Stomach (tissue), 4 donors: ENCODE data around the gene EMC7.

Experiments
- POLR2A ChIP-seq, 4 donors: fragments of 450-650 bp; IDR thresholded peaks; one replicate each; pipeline ENCODE4 v1.6.1; 2016; ENCODE audit warnings: antibody characterized with exemption in 4 of 4, control low read depth in 2 of 4, mild to moderate bottlenecking in 1 of 4, moderate library complexity in 1 of 4
- POLR2AphosphoS5 ChIP-seq, 3 donors: sonication (generic); formaldehyde crosslinking; IDR thresholded peaks; one replicate each; pipeline ENCODE4 v1.6.1; 2016; ENCODE audit warnings: antibody characterized with exemption in 3 of 3
- TF ChIP-seq, protein P1 (sequence below), 7 experiments: fragments of 450-650 bp in 4 of 7; fragments of 200-600 bp in 3 of 7; sonication (generic) in 3 of 7; IDR thresholded peaks; one replicate each; pipeline ENCODE4 v1.5.1; 2016 to 2019; ENCODE audit warnings: antibody characterized with exemption in 7 of 7, control low read depth in 2 of 7, mild to moderate bottlenecking in 1 of 7

DNA sequence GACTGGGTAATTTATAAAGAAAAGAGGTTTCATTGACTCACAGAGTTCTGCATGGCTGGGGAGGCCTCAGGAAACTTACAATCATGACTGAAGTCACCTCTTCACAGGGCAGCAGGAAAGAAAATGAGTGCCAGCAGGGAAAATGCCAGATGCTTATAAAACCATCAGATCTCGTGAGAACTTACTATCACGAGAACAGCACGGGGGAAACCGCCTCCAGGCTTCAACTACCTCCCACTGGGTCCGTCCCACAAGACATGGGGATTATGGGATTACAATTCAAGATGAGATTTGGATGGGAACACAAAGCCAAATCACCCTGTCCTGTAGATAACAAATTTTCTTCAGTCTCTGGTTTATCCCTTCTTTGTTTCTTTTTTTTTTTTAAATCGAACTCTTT, 31.7 kb downstream of the EMC7 start:
- TF ChIP-seq POLR2A (IDR thresholded peaks at IDR 0.05), result no peak
- TF ChIP-seq, protein P1, sequence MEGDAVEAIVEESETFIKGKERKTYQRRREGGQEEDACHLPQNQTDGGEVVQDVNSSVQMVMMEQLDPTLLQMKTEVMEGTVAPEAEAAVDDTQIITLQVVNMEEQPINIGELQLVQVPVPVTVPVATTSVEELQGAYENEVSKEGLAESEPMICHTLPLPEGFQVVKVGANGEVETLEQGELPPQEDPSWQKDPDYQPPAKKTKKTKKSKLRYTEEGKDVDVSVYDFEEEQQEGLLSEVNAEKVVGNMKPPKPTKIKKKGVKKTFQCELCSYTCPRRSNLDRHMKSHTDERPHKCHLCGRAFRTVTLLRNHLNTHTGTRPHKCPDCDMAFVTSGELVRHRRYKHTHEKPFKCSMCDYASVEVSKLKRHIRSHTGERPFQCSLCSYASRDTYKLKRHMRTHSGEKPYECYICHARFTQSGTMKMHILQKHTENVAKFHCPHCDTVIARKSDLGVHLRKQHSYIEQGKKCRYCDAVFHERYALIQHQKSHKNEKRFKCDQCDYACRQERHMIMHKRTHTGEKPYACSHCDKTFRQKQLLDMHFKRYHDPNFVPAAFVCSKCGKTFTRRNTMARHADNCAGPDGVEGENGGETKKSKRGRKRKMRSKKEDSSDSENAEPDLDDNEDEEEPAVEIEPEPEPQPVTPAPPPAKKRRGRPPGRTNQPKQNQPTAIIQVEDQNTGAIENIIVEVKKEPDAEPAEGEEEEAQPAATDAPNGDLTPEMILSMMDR (IDR thresholded peaks at IDR 0.05), result no peak
- no peak for TF ChIP-seq POLR2AphosphoS5 (IDR thresholded peaks at IDR 0.05)
